ENCODE measurements around the gene RIPOR3. TPM values are rescaled to one million over a fixed set of nuclear protein-coding genes. Genes with fewer than 3 reads are reported as not detected.
A peak's percentile ranks its signal among the peaks of the same experiment; 100 is the strongest.
"Not testable (repeated sequence)": the region's sequence is repeated elsewhere in the genome, so short reads cannot be mapped to it uniquely, and the experiment has no call there.

The RIPOR3 gene
- total and polyA plus RNA-seq, 5 experiments from 2014 or later, result 0.53 to 2.4 (median 0.98) TPM; not detected in 2

DNA sequence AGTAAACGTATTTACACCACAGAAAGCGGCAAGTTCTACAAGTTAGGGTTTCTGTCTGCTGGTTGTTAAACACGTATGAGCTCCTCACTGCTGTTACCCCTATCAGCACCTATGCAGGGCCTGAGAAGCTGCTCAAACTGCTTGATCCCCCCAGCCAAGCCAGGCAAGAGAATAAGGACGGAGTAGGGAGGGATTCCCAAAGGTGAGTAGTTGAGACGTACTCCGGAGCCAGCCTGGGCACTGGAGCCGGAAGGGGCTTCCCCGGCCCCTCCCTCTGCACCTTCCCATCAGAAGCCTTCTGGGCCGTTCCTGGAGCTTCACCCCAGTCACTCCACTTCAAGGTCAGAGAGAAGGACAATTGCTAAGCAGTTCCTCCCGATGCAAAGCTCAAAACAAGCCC is 58.0 kb downstream of the RIPOR3 start:
- no peak overlapping the region for H3K4me3 Mint-ChIP-seq
- no peaks in the 10 kb centered on the region for H3K36me3 Mint-ChIP-seq
- H3K27ac Mint-ChIP-seq, result no peak overlapping the region
- H3K4me1 Mint-ChIP-seq, result peaks cover 0 to 1% (median 0%) of the 10 kb centered on the region in 4 donors
- DNase-seq, result no peak
- H3K27me3 Mint-ChIP-seq, result peaks cover 0 to 3% (median 0%) of the 10 kb centered on the region in 5 donors
- no peaks in the 10 kb centered on the region for H3K9me3 Mint-ChIP-seq
- ATAC-seq, result no peak
- POLR2A ChIA-PET, result no interaction called here

DNA sequence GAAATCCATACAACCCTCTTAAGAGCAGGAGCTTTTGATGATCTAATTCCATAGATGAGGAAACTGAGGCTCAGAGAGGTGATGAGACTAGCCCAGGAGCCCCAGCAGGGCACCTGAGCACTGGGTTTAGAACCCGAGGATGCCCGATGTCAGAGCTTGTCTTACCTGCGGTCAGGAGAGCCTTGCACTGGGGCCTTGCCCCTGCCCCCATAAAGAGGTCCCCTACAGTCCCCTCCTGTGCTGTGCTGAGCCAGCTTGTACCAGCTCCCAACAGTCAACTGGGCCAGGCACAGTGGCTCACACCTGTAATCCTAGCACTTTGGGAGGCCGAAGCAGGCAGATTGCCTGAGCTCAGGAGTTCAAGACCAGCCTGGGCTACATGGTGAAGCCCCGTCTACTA is 58.6 kb downstream of the RIPOR3 start:
- DNase-seq, result no peak
- H3K36me3 Mint-ChIP-seq, result no peaks in the 10 kb centered on the region
- no peak overlapping the region for H3K27ac Mint-ChIP-seq
- peaks cover 0 to 1% (median 0%) of the 10 kb centered on the region in 4 donors for H3K4me1 Mint-ChIP-seq
- H3K4me3 Mint-ChIP-seq, result no peak overlapping the region
- no peaks in the 10 kb centered on the region for H3K9me3 Mint-ChIP-seq
- peaks cover 0 to 3% (median 0%) of the 10 kb centered on the region in 5 donors for H3K27me3 Mint-ChIP-seq
- ATAC-seq, result no peak
- POLR2A ChIA-PET, result no interaction called here

DNA sequence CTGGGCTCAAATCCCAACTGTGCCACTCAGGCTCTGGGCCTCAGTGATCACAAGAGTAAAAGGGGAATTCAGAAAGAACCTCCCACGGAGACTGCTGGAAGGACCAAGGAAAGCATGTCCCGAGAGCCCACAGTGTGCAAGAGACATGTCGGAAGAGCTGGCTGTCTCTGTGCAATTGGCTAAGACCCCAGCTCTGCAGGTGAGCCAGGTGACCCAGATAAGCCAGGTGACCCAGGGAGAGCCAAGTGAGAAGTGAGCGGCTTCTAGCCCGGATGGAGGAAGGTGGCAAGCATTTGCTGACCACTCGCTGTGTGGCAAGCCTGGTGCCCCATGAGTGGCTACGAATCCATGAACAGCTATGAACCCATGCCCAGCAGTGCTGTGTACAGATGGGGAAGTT is 59.1 kb downstream of the RIPOR3 start:
- peaks cover 0 to 2% (median 0%) of the 10 kb centered on the region in 5 donors for H3K27me3 Mint-ChIP-seq
- no peaks in the 10 kb centered on the region for H3K9me3 Mint-ChIP-seq
- no peak overlapping the region for H3K27ac Mint-ChIP-seq
- no peaks in the 10 kb centered on the region for H3K36me3 Mint-ChIP-seq
- no peak for DNase-seq
- no peak overlapping the region for H3K4me3 Mint-ChIP-seq
- POLR2A ChIA-PET, result no interaction called here
- no peak for ATAC-seq
- peaks cover 0 to 1% (median 0%) of the 10 kb centered on the region in 4 donors for H3K4me1 Mint-ChIP-seq

DNA sequence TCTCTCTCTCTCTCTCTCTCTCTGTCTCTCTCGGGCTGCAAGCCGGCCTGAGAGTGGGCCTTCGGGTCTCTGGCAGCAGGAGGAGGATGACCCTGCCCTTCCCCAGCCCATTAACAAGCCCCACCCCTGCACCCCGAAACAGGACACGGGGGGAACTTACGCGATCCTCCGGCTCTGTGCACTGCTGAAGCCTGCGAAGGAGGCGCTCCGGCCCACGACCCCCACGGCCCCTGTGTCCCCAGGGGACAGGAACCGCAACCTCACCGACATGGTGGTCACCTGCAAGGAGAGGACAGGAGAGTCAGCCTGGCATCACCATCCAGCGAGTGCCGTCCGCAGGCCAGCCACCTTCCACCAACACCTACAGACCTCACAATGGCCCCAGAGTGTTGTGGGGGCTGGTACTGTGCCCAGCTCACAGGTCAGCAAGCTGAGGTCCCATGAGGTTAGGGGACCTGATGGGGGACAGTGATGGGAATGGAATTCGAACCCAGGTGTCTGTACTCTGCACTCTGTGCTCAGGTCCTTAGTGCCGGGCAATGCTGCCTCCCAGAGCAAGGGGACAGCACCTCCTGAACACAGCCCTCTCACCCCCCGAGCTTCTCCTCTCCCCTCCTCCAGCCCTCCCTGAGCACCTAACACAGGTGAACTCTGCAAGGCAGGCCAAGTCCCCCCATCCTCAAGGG is 60.6 kb downstream of the RIPOR3 start:
- Mint-ChIP-seq H3K27ac (no peak overlapping the region), H3K4me1 (peaks cover 0 to 1% (median 0%) of the 10 kb centered on the region in 4 donors), H3K36me3 (no peaks in the 10 kb centered on the region), H3K4me3 (no peak overlapping the region), H3K9me3 (no peaks in the 10 kb centered on the region), H3K27me3 (peaks cover 0 to 1% (median 0%) of the 10 kb centered on the region in 5 donors)
- DNase-seq (no peak), ATAC-seq (no peak)
- POLR2A ChIA-PET, result no interaction called here

DNA sequence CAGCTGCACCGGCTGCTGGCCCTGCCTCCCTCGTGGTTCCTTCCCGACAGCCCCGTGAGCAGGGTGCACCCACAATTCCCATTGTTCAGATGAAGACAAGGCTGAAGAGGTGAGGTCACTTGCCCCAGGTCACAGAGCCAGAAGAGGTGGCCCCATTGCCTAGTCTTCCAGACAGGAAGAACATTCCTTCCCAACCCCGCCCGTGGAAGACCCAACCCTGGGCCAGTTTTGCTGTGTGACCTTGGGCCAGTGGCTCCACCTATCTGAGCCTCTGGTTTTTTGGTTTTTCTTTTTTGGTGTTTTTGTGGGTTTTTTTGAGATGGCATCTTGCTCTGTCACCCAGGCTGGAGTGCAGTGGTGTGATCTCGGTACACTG is 61.7 kb downstream of the RIPOR3 start:
- Mint-ChIP-seq H3K4me3 (no peak overlapping the region), H3K27ac (no peak overlapping the region), H3K4me1 (no peaks in the 10 kb centered on the region), H3K27me3 (no peaks in the 10 kb centered on the region), H3K36me3 (no peaks in the 10 kb centered on the region), H3K9me3 (no peaks in the 10 kb centered on the region)
- no peak for ATAC-seq
- POLR2A ChIA-PET, result no interaction called here
- no peak for DNase-seq

DNA sequence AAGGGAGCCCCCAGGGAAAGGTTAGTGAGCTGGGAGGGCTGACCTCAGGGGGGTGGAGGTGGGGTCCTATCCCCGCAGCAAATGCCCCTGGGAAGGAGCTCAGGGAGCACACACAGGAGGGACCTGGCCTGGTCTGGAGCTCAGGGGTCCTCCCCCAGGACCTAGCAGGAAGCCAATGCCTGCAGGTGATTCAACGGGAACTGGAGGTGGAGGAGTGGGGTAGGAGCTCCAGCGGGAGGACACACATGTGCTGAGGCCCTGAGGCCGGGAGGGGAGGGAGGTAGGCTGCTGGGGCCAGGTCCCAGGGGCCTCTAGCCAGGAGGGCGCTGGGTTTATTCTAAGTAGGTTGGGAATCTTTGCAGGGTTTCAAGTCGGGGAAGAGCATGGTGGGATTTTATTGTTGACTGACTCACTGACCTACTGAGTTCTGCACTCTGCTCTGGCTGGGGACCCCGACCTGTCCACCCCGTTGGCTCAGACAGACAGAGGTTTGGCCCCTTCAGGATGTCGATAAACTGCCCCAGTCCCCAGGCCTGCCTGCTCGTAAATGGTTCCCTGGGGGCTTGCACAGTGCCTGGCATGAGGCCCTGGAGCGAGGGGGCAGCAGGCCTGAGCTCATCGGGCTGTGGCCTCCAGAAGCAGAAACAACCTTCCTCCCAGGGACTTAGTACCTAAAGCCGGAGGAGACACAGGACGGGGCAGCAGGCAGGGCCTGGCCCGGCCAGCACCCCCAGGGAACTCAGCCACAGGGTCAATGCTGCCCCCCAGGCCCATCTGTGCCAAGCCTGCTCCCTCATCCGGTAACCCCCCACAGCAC is 62.3 kb downstream of the RIPOR3 start:
- DNase-seq (no peak), ATAC-seq (no peak)
- Mint-ChIP-seq H3K27ac (no peak overlapping the region), H3K4me1 (no peaks in the 10 kb centered on the region), H3K36me3 (no peaks in the 10 kb centered on the region), H3K9me3 (no peaks in the 10 kb centered on the region), H3K27me3 (no peaks in the 10 kb centered on the region), H3K4me3 (no peak overlapping the region)
- POLR2A ChIA-PET, result no interaction called here

DNA sequence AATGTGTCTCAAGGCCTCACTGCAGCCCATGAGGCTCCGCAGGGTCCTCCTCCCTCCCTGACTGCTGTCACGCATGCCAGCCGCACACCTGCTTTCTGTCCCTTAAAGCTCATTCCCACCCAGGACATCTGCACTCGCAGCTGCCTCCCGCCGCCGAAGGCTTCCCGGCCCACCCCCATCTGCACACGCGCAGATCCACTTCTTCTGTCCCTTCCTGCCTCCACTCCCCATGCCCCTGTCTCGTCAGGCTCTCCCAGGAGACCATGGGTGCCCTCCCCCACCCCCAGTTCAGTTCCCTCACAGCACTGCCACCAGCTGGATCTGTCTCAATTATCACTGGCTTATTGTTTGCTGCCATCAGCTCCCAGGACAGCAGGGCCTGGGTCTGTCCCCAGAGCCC is 63.0 kb downstream of the RIPOR3 start:
- no peaks in the 10 kb centered on the region for H3K36me3 Mint-ChIP-seq
- POLR2A ChIA-PET, result no interaction called here
- DNase-seq, result no peak
- H3K27me3 Mint-ChIP-seq, result no peaks in the 10 kb centered on the region
- no peak overlapping the region for H3K4me3 Mint-ChIP-seq
- no peak for ATAC-seq
- no peaks in the 10 kb centered on the region for H3K4me1 Mint-ChIP-seq
- no peak overlapping the region for H3K27ac Mint-ChIP-seq
- no peaks in the 10 kb centered on the region for H3K9me3 Mint-ChIP-seq

DNA sequence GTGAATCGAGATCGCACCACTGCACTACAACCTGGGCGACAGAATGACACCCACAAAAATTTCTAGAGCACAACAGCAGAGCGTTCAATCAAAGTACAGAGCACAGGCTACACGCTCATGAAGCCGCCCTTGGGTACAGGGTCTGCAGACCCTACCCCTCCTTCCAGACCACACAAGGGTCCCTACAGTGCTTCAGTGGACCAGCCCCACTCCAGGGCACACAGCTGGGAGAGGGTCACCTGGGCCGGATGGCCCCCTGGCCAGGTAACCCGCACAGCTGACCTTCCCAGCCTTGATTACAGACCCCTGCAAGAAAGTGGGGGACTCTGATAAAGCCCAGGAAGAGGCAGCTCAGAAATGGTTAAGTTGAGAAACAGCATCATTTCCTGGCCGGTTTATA is 63.6 kb downstream of the RIPOR3 start:
- no peaks in the 10 kb centered on the region for H3K36me3 Mint-ChIP-seq
- H3K27me3 Mint-ChIP-seq, result no peaks in the 10 kb centered on the region
- H3K4me3 Mint-ChIP-seq, result no peak overlapping the region
- no peak overlapping the region for H3K27ac Mint-ChIP-seq
- DNase-seq (no peak), ATAC-seq (no peak)
- H3K9me3 Mint-ChIP-seq, result no peaks in the 10 kb centered on the region
- H3K4me1 Mint-ChIP-seq, result no peaks in the 10 kb centered on the region
- POLR2A ChIA-PET, result no interaction called here

DNA sequence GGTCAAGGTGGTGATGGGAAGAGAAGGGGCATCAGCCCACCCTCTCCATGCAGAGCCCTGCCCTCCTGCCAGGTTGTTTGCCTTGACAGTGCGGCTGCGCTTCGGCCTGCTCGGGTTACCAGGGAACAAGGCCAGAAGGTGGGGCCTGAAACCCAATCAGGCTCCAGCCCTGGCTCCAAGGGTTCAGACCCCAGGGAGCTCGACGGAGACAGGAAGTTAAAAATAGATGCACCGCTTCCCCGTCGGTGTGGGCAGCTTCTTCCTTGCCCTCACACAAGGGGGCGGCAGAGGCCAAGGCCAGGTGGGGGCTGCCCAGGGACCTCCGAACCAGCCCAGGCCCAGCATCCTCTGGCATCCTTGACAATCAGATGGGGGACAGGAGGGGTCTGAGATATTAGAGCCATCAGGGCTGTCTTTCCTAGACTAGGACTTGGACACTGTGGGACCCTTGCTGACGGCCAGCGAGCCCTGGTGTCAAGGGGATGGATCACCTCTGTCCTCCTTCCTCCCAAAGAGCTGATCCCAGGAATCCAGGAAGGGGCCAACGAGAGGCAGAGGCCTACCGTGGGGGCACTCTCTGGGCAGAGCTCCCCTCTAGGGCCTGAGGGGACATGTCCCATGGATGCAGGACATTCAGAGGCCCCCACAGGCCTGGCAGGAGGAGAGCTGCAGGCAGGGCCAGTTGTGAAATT is 65.2 kb downstream of the RIPOR3 start:
- no peak overlapping the region for H3K27ac Mint-ChIP-seq
- H3K36me3 Mint-ChIP-seq, result no peaks in the 10 kb centered on the region
- POLR2A ChIA-PET, result no interaction called here
- H3K9me3 Mint-ChIP-seq, result peaks cover 0 to 7% (median 0%) of the 10 kb centered on the region in 9 donors
- H3K4me3 Mint-ChIP-seq, result no peak overlapping the region
- no peaks in the 10 kb centered on the region for H3K27me3 Mint-ChIP-seq
- DNase-seq, result peak in 1 of 10 donors; percentile 8
- ATAC-seq, result no peak
- no peaks in the 10 kb centered on the region for H3K4me1 Mint-ChIP-seq

DNA sequence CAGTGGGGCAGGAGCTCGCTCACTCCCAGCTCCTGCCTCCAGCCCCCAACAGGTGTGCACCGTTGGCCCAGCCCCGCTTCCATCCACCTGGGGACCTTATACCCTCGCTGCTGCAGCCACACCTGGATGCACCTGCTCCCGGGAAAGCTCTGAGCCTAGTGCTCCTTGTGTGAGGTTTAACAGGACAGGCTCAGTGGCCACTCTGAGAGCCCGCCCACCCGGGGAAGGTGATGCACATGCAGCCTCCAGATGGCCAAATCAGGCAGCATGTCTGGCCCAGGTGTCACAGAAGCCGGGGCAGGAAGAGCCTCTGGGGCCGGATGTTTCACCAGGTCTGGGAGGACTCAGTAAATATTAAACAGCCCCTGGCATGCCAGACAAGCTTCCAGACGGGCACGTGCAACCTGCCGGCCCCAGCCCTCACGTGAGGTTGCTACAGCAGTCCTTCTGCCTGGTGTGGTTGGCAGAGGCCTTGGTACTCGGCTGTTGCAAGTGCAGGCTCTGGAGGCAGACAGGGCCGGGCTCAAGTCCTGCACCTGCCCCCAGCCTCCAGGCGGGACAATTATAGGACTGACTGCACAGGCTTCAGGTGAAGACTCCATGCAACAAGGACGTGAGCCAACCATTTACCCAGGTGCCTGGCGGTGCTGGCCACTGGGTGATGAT is 66.9 kb downstream of the RIPOR3 start:
- Mint-ChIP-seq H3K9me3 (peaks cover 0 to 13% (median 0%) of the 10 kb centered on the region in 9 donors), H3K4me3 (no peak overlapping the region), H3K4me1 (peaks cover 0 to 2% (median 0%) of the 10 kb centered on the region in 4 donors), H3K27me3 (no peaks in the 10 kb centered on the region), H3K36me3 (peaks cover 0 to 4% (median 0%) of the 10 kb centered on the region in 3 donors), H3K27ac (no peak overlapping the region)
- no peak for ATAC-seq
- POLR2A ChIA-PET, result no interaction called here
- no peak for DNase-seq

DNA sequence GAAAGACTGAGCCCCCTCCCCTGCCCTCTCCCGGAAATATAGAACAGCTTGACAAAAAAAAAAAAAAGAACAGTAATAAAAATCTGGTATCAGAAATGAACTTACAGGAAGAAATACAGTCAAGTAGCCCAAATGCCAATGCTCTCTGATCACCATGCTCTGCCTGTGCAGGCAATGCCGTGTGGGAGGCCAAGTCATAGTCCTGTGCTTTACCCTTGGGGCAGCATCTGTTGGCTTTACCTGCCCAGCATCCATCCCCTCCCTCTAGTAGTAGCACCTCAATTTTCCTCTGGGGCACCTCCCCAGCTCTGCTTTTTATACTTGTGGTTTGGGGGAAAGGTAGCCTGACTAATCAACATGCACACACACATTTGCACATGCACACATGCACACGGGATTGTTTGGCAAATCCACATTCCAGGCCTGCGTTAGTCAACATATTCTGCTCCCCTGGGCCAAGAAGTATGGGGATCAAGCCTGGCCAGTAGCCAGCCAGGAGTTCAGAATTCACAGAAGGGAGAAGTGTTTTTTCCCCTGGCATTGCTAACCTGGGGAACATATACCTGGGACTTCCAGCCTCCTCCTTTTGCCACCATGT is 70.2 kb downstream of the RIPOR3 start:
- H3K36me3 Mint-ChIP-seq, result peaks cover 0 to 4% (median 0%) of the 10 kb centered on the region in 3 donors
- DNase-seq, result no peak
- POLR2A ChIA-PET, result no interaction called here
- peaks cover 0 to 13% (median 0%) of the 10 kb centered on the region in 9 donors for H3K9me3 Mint-ChIP-seq
- H3K4me3 Mint-ChIP-seq, result no peak overlapping the region
- ATAC-seq, result no peak
- peaks cover 0 to 2% (median 0%) of the 10 kb centered on the region in 4 donors for H3K4me1 Mint-ChIP-seq
- H3K27me3 Mint-ChIP-seq, result no peaks in the 10 kb centered on the region
- no peak overlapping the region for H3K27ac Mint-ChIP-seq

DNA sequence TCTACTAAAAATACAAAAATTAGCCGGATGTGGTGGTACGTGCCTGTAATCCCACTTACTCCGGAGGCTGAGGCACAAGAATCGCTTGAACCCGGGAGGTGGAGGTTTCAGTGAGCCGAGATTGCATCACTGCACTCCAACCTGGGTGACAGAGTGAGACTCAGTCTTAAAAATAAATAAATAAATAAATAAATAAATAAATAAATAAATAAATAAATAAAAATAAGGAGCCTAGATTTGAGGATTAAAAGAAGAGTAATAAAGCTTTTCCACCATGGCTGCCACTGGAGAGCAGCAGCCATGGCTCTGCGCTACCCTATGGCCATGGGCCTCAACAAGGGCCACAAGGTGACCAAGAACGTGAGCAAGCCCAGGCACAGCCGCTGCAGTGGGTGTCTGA is 70.9 kb downstream of the RIPOR3 start:
- H3K27ac Mint-ChIP-seq, H3K36me3 Mint-ChIP-seq, H3K27me3 Mint-ChIP-seq, POLR2A ChIA-PET, H3K4me1 Mint-ChIP-seq, ATAC-seq, H3K4me3 Mint-ChIP-seq, DNase-seq: not testable (repeated sequence)
- H3K9me3 Mint-ChIP-seq, result peaks cover 0 to 13% (median 0%) of the 10 kb centered on the region in 9 donors
